IPS-15b (cell line): ENCODE data around the gene LTB.

ENCODE experiments used
- H3K27me3 ChIP-seq: one replicate; pipeline ENCODE4 v1.6.1; 2013; ENCODE audit warnings: low read length; ENCODE audit not compliant: control insufficient read depth, insufficient read depth
- H3K36me3 ChIP-seq: one replicate; pipeline ENCODE4 v1.6.1; 2013; ENCODE audit warnings: low read length; ENCODE audit not compliant: control insufficient read depth, insufficient read depth
- H3K4me1 ChIP-seq: one replicate; pipeline ENCODE4 v1.6.1; 2013; ENCODE audit warnings: mild to moderate bottlenecking, low read length; ENCODE audit not compliant: control insufficient read depth, insufficient read depth
- H3K4me3 ChIP-seq: one replicate; pipeline ENCODE4 v1.5.1; 2013; ENCODE audit warnings: low read depth, low read length
- H3K9ac ChIP-seq: one replicate; pipeline ENCODE4 v1.6.1; 2013; ENCODE audit warnings: low read depth, mild to moderate bottlenecking, low read length
- H3K9me3 ChIP-seq: one replicate; pipeline ENCODE4 v1.6.1; 2013; ENCODE audit warnings: mild to moderate bottlenecking, low read length; ENCODE audit not compliant: control insufficient read depth, insufficient read depth

LTB gene

GRCh38 chr6:31620586-31621319, 38.5 kb upstream of the LTB start, which contains the start of gene PRRC2A:
TSS of gene PRRC2A (plus strand) at chr6:31620715. CDS start at chr6:31622790, 2,075 bp downstream.
- Histone ChIP-seq H3K4me3 (peak within 1 kb of the TSS; percentile 93), H3K9ac (peak within 1 kb of the TSS; percentile 98), H3K27me3 (no peaks in the 10 kb centered on the region), H3K36me3 (peaks cover 33% of the 10 kb centered on the region), H3K9me3 (no peaks in the 10 kb centered on the region), H3K4me1 (peaks cover 10% of the 10 kb centered on the region)

GRCh38 chr6:31619805-31620585, 37.8 kb upstream of the LTB start:
- Histone ChIP-seq H3K36me3 (peaks cover 25% of the 10 kb centered on the region), H3K27me3 (no peaks in the 10 kb centered on the region), H3K9me3 (no peaks in the 10 kb centered on the region), H3K9ac (peak overlapping the region; percentile 98), H3K4me3 (peak overlapping the region; percentile 93), H3K4me1 (peaks cover 13% of the 10 kb centered on the region)

DNA sequence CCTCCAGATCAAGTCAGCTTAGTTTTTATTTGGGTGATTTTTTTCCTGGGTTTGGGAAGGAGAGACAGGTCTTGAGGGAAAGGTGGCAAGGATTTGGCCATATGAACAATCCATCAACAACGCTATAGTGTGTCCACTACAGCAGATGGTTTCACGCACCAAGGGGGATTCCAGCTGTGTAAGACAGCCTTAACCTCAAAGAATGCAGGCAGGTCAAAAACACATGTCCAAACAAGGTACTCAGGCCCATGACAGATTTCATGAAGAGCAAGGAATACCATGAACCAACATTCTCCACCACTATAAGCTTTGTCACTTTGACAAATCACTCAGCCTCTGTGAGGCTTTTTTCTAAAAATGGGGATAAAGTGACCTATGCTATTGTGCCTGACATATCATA, 34.8 kb upstream of the LTB start:
- H3K4me1 ChIP-seq, result peaks cover 12% of the 10 kb centered on the region
- no peaks in the 10 kb centered on the region for H3K9me3 ChIP-seq
- H3K27me3 ChIP-seq, result no peaks in the 10 kb centered on the region
- H3K4me3 ChIP-seq, result no peak overlapping the region
- no peak overlapping the region for H3K9ac ChIP-seq
- no peaks in the 10 kb centered on the region for H3K36me3 ChIP-seq

DNA sequence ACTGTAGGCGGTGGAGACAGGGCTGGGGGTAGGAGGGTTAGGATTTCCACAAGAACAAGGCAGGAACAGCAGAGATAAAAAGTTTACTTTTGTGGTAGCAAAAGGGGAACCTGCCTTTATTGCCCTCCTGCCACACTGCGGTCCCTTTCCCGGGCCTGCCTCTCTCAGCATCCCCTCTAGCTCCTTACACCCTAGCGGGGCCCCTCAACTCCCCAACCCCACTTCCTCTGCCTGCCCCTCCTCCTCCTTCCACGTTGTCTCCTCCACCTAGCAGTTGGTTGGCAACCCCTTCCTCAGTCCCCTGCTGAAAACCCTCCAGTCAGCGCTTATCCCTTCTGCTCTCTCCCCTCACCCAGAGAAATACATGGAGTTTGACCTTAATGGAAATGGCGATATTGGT, 33.5 kb upstream of the LTB start:
- Histone ChIP-seq H3K4me1 (peaks cover 12% of the 10 kb centered on the region), H3K4me3 (no peak overlapping the region), H3K36me3 (no peaks in the 10 kb centered on the region), H3K9ac (peak overlapping the region; percentile 8), H3K27me3 (no peaks in the 10 kb centered on the region), H3K9me3 (no peaks in the 10 kb centered on the region)

- Histone ChIP-seq H3K9ac (peak within 1 kb of the TSS; percentile 8), H3K27me3 (no peaks in the 10 kb centered on the region), H3K36me3 (no peaks in the 10 kb centered on the region), H3K4me1 (peaks cover 12% of the 10 kb centered on the region), H3K9me3 (no peaks in the 10 kb centered on the region), H3K4me3 (no peak within 1 kb of the TSS)
Measured at GRCh38 chr6:31614684-31615578, 32.7 kb upstream of the LTB start, which contains the start of gene AIF1. TSS of gene AIF1 (plus strand) at chr6:31615234. CDS start at chr6:31615330, 96 bp downstream.

DNA sequence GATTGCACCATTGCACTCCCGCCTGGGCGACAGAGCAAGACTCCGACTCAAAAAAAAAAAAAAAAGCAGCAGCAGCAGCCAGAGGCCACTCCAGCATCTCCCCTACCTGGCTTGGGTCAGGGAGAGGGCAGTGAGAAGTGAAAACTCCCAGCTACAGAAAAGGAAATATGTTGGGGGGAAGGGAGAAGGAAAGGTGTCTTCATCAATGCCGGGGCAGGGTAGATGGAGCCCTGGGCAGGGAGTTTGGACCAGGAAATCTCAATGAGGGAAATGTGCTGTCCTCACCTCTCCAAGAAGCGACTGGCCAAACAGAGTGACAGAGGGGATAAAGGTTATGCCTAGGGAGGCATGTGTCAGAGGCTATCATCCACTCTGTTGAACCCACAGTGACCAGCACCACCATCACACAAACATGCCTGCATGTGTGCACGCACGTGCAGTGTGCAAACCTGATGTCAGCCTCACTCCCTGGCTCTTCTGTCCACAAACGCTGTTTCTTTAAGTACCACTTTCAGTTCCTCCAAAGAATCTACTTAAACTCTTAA, 31.9 kb upstream of the LTB start:
- Histone ChIP-seq H3K9ac (no peak overlapping the region), H3K27me3 (no peaks in the 10 kb centered on the region), H3K36me3 (no peaks in the 10 kb centered on the region), H3K9me3 (no peaks in the 10 kb centered on the region), H3K4me3 (no peak overlapping the region), H3K4me1 (peaks cover 12% of the 10 kb centered on the region)

DNA sequence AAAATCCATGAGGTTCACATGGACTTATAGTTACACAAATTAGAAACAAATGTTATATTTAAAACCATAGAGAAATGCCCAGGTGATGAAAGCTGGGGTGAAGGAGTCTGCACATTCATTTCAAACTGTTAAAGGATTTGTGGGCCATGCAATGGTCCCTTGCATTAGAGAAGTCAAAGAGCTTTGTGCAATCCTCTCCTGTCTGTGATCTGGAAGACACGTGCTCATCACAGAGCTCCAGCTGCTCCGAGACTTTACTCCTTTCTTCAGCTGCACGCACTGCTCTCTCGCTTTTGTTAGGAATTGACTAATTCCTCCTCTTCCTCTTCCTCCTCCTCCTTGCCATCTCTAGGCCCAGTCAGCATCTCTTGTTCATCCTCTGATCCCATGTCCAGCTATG, 28.7 kb upstream of the LTB start:
- H3K4me1 ChIP-seq, result peaks cover 9% of the 10 kb centered on the region
- H3K4me3 ChIP-seq, result no peak overlapping the region
- no peaks in the 10 kb centered on the region for H3K27me3 ChIP-seq
- no peak overlapping the region for H3K9ac ChIP-seq
- H3K9me3 ChIP-seq, result no peaks in the 10 kb centered on the region
- no peaks in the 10 kb centered on the region for H3K36me3 ChIP-seq

GRCh38 chr6:31609519-31610406, 27.5 kb upstream of the LTB start:
- no peaks in the 10 kb centered on the region for H3K36me3 ChIP-seq
- H3K4me1 ChIP-seq, result peaks cover 2% of the 10 kb centered on the region
- H3K9me3 ChIP-seq, result no peaks in the 10 kb centered on the region
- H3K27me3 ChIP-seq, result no peaks in the 10 kb centered on the region
- no peak overlapping the region for H3K9ac ChIP-seq
- H3K4me3 ChIP-seq, result no peak overlapping the region

GRCh38 chr6:31607317-31607716, 25.1 kb upstream of the LTB start:
- no peaks in the 10 kb centered on the region for H3K36me3 ChIP-seq
- no peak overlapping the region for H3K9ac ChIP-seq
- H3K27me3 ChIP-seq, result no peaks in the 10 kb centered on the region
- H3K4me3 ChIP-seq, result no peak overlapping the region
- no peaks in the 10 kb centered on the region for H3K9me3 ChIP-seq
- H3K4me1 ChIP-seq, result no peaks in the 10 kb centered on the region

DNA sequence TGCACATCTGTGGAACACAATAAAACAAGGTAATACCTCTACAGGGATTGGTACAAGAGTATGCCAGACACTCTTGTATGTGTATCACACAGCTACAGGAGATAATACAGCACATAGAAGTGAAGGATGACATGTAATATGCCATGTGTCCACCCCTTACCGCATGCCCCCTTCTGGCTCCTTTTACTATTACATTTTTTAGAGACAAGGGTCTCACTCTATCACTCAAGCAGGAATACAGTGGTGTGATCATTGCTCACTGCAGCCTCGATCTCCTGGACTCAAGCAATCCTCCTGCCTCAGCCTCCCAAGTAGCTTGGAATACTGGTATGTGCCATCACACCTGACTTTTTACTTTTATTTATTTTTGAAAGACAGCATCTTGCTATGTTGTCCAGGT, 14.8 kb upstream of the LTB start:
- no peaks in the 10 kb centered on the region for H3K9me3 ChIP-seq
- no peaks in the 10 kb centered on the region for H3K4me1 ChIP-seq
- no peaks in the 10 kb centered on the region for H3K27me3 ChIP-seq

More for the DNA sequence above, 14.8 kb upstream of the LTB start:
- H3K36me3 ChIP-seq, result no peaks in the 10 kb centered on the region
- no peak overlapping the region for H3K4me3 ChIP-seq
- no peak overlapping the region for H3K9ac ChIP-seq
